ENCODE results near the gene ARV1.

- no peak for TF ChIP-seq CTCF (IDR thresholded peaks at IDR 0.05)
- no peak for TF ChIP-seq RAD21 (conservative IDR thresholded peaks at IDR 0.05 in 1 of 2, IDR thresholded peaks at IDR 0.05 in 1 of 2)
- no peak for TF ChIP-seq POLR2A (IDR thresholded peaks at IDR 0.05; ENCODE audit: low read length)
- TF ChIP-seq HMGXB4 (CRISPR knock-in tag; IDR thresholded peaks at IDR 0.05; ENCODE audit: borderline replicate concordance), result no peak
- no peak for TF ChIP-seq HDAC2 (IDR thresholded peaks at IDR 0.05)
- TF ChIP-seq MAX (IDR thresholded peaks at IDR 0.05), result no peak
- TF ChIP-seq BHLHE40 (IDR thresholded peaks at IDR 0.05; ENCODE audit: low read depth, low read length), result no peak
- no peak for TF ChIP-seq CHD2 (IDR thresholded peaks at IDR 0.05; ENCODE audit: low read length, partially characterized antibody)
- TF ChIP-seq EP300 (IDR thresholded peaks at IDR 0.05), result no peak
Measured at GRCh38 chr1:230937371-230937770, 41.5 kb upstream of the ARV1 start.

Measured in A549 (cell line).